Caco-2 (cell line): ENCODE results near the gene MT1X. TPM values are rescaled to one million over a fixed set of nuclear protein-coding genes. Genes with fewer than 3 reads are reported as not detected.
A peak's percentile ranks its signal among the peaks of the same experiment; 100 is the strongest.

Experiments used
- BruUV-seq: library from RNA; stranded (reverse); fragments of 400-500 nt; replicated peaks from 2 replicates; lab custom pipeline; 2021; lab: Mats Ljungman, UMichigan
- CTCF ChIA-PET: fragments of 300-600 bp; sonication (Branson Sonifier 250); formaldehyde crosslinking; loops from one replicate; lab custom pipeline; 2022; ENCODE audit warnings: antibody characterized with exemption; lab: Charles Lee
- POLR2A ChIA-PET: fragments of 300-600 bp; sonication (Branson Sonifier 250); formaldehyde crosslinking; loops from one replicate; lab custom pipeline; 2022; ENCODE audit warnings: antibody characterized with exemption; lab: Charles Lee
- DNase-seq, 2 experiments: peaks; one replicate each; pipeline versions ENCODE4 v3.0.0 to v3.0.0-alpha.2; 2020 to 2022
- H3K27me3 ChIP-seq: replicated peaks from 2 replicates; pipeline ENCODE4 v1.6.0; 2011; ENCODE audit warnings: low read length; ENCODE audit not compliant: control insufficient read depth, insufficient read depth
- H3K36me3 ChIP-seq: 2 replicates; pipeline ENCODE4 v1.5.1; 2011; ENCODE audit warnings: low read length; ENCODE audit not compliant: control insufficient read depth, insufficient read depth
- H3K4me1 ChIP-seq: fragments of 250-450 bp; sonication (Bioruptor Pico); 2 replicates; pipeline ENCODE4 v1.5.1; 2020; ENCODE audit warnings: mild to moderate bottlenecking
- H3K4me3 ChIP-seq: 2 replicates; pipeline ENCODE4 v1.5.1; 2011; ENCODE audit warnings: low read depth, mild to moderate bottlenecking, control low read depth, low read length
- H3K9me3 ChIP-seq: fragments of 250-450 bp; sonication (Bioruptor Pico); 2 replicates; pipeline ENCODE4 v1.5.1; 2020; ENCODE audit warnings: mild to moderate bottlenecking, moderate library complexity
- H3K27ac Mint-ChIP-seq: one replicate; pipeline ENCODE4 v1.8.0; 2022; ENCODE audit warnings: mixed read lengths; ENCODE audit not compliant: unreplicated experiment
- H3K27me3 Mint-ChIP-seq: one replicate; pipeline ENCODE4 v1.8.0; 2022; ENCODE audit warnings: mixed read lengths; ENCODE audit not compliant: insufficient read depth, unreplicated experiment
- H3K36me3 Mint-ChIP-seq: one replicate; pipeline ENCODE4 v1.8.0; 2022; ENCODE audit warnings: mild to moderate bottlenecking, mixed read lengths; ENCODE audit not compliant: insufficient read depth, unreplicated experiment
- H3K4me1 Mint-ChIP-seq: one replicate; pipeline ENCODE4 v1.8.0; 2022; ENCODE audit warnings: low read depth, mixed read lengths; ENCODE audit not compliant: unreplicated experiment
- H3K4me3 Mint-ChIP-seq: one replicate; pipeline ENCODE4 v1.8.0; 2022; ENCODE audit warnings: mild to moderate bottlenecking, moderate library complexity, mixed read lengths; ENCODE audit not compliant: unreplicated experiment
- H3K9me3 Mint-ChIP-seq: one replicate; pipeline ENCODE4 v1.8.0; 2022; ENCODE audit warnings: mixed read lengths; ENCODE audit not compliant: unreplicated experiment
- CTCF ChIP-seq, 2 experiments: fragments of 200-600 bp in 1 of 2; IDR thresholded peaks; 1 replicate in 1 of 2; 2 replicates in 1 of 2; pipeline versions ENCODE4 v1.5.1 to v1.8.0; 2011 to 2022; ENCODE audit warnings: antibody characterized with exemption in 1 of 2, control low read depth in 1 of 2, inconsistent platforms in 1 of 2, low read depth in 1 of 2, low read length in 1 of 2, mild to moderate bottlenecking in 1 of 2, moderate library complexity in 1 of 2; ENCODE audit not compliant: insufficient read depth in 1 of 2, severe bottlenecking in 1 of 2, unreplicated experiment in 1 of 2
- intact Hi-C: fragments of 100-400 bp; cut with micrococcal nuclease; formaldehyde crosslinking; loops from one replicate; pipeline ENCODE4 v1.10.0; 2022; ENCODE audit not compliant: unreplicated experiment
- total RNA-seq: library from RNA; stranded (reverse); gene quantifications from 2 replicates; pipeline ENCODE4 v1.2.3, GENCODE V29; 2022

Gene MT1X
- total RNA-seq, 1 experiment from 2014 or later: 18.3 TPM

DNA sequence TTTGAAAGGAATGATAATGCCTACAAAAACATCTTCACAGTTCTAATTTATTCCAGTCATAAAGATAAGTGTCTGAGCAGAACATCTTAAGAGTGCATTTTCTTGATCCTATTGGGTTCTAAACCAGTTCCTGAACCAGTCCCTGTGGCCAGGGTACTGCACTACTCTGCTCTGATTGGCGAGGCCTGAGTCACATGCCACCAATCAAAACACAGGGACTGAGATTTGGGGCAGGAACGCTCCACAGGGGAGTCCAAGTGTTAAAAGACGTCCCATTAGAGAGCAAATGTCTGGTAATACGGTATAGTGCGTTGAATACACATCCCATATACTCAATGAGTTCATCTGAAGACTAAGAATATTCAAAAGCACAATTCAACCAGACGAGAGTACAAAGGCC lies 44.7 kb downstream of the MT1X start:
- no peaks in the 10 kb centered on the region for H3K36me3 ChIP-seq
- Mint-ChIP-seq H3K36me3 (no peaks in the 10 kb centered on the region), H3K4me1 (peaks cover 10% of the 10 kb centered on the region), H3K9me3 (no peaks in the 10 kb centered on the region), H3K27me3 (peaks cover 2% of the 10 kb centered on the region), H3K4me3 (no peak overlapping the region), H3K27ac (no peak overlapping the region)
- POLR2A ChIA-PET: no interaction called here
- 0 out of 2 replicates have a peak, but pooled peaks cover 5% of the 10 kb centered on the region for H3K9me3 ChIP-seq
- DNase-seq: no peak
- no peak for TF ChIP-seq CTCF (IDR thresholded peaks at IDR 0.05; ENCODE audit: insufficient read depth in 1 of 2, low read depth in 1 of 2, low read length in 1 of 2, severe bottlenecking in 1 of 2, unreplicated experiment in 1 of 2)
- H3K27me3 ChIP-seq: no peaks in the 10 kb centered on the region; the same call in 1 of the 2 replicates
- H3K4me3 ChIP-seq: no peak overlapping the region
- CTCF ChIA-PET: no interaction called here
- intact Hi-C loops: no loop called here
- BruUV-seq: no TSS peak
- peaks cover 6% of the 10 kb centered on the region; the same call in 1 of the 2 replicates for H3K4me1 ChIP-seq

DNA sequence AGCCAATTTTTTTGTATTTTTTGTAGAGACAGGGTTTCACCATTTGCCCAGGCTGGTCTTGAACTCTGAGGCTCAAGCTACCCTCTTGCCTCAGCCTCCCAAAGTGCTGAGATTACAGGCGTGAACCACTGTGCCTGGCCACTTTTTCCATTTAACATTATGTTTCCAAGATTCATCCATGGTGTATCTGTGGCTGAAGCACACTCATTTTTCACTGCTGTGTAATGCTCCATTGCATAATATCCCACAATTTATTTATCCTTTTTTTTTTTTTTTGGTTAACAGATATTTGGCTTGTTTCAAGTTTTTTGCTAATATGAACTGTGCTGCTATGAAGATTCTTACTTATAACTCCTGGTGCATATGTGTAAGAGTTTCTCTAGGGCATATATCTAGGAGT lies 45.8 kb downstream of the MT1X start:
- Mint-ChIP-seq H3K36me3 (no peaks in the 10 kb centered on the region), H3K4me1 (peaks cover 10% of the 10 kb centered on the region), H3K27ac (no peak overlapping the region), H3K4me3 (no peak overlapping the region), H3K9me3 (no peaks in the 10 kb centered on the region), H3K27me3 (peaks cover under 1% of the 10 kb centered on the region)
- H3K36me3 ChIP-seq: no peaks in the 10 kb centered on the region
- H3K9me3 ChIP-seq: 0 out of 2 replicates have a peak, but pooled peaks cover 5% of the 10 kb centered on the region
- CTCF ChIA-PET: no interaction called here
- BruUV-seq: no TSS peak
- DNase-seq: no peak
- POLR2A ChIA-PET: no interaction called here
- no peak for TF ChIP-seq CTCF (IDR thresholded peaks at IDR 0.05; ENCODE audit: insufficient read depth in 1 of 2, low read depth in 1 of 2, low read length in 1 of 2, severe bottlenecking in 1 of 2, unreplicated experiment in 1 of 2)
- no peaks in the 10 kb centered on the region; the same call in 1 of the 2 replicates for H3K27me3 ChIP-seq
- no peak overlapping the region for H3K4me3 ChIP-seq
- intact Hi-C loops: no loop called here
- H3K4me1 ChIP-seq: peaks cover 6% of the 10 kb centered on the region; the same call in 1 of the 2 replicates

GRCh38 chr16:56728980-56729734 lies 46.9 kb downstream of the MT1X start:
- POLR2A ChIA-PET: no interaction called here
- CTCF ChIA-PET: no interaction called here
- Mint-ChIP-seq H3K9me3 (no peaks in the 10 kb centered on the region), H3K27me3 (no peaks in the 10 kb centered on the region), H3K4me3 (no peak overlapping the region), H3K4me1 (peaks cover 10% of the 10 kb centered on the region), H3K36me3 (no peaks in the 10 kb centered on the region), H3K27ac (peak overlapping the region; percentile 65)
- peaks cover 6% of the 10 kb centered on the region; the same call in 1 of the 2 replicates for H3K4me1 ChIP-seq
- TSS peak; percentile 94 for BruUV-seq
- DNase-seq: no peak
- H3K9me3 ChIP-seq: no peaks in the 10 kb centered on the region
- peak overlapping the region; percentile 82 for H3K4me3 ChIP-seq
- no peaks in the 10 kb centered on the region for H3K36me3 ChIP-seq
- intact Hi-C loops: loop anchor here (1.0 kb wide), 1 partner anchor 60 kb away; no protein-coding TSS in a partner anchor
- no peak for TF ChIP-seq CTCF (IDR thresholded peaks at IDR 0.05; ENCODE audit: insufficient read depth in 1 of 2, low read depth in 1 of 2, low read length in 1 of 2, severe bottlenecking in 1 of 2, unreplicated experiment in 1 of 2)
- H3K27me3 ChIP-seq: no peaks in the 10 kb centered on the region
